Activated T-helper 2 cell treated with anti-CD3 and anti-CD28 coated beads, Interferon-gamma antibody, Interleukin-2, Interleukin-4, amounts not matched to agents 10 μg/mL and 5 μg/mL and 100 μg/mL, durations not matched to agents 14 hours and 24 hours and 36 hours (primary cell): ENCODE results near the gene C8A. TPM values are rescaled to one million over a fixed set of nuclear protein-coding genes. Genes with fewer than 3 reads are reported as not detected.

Experiments
- DNase-seq: peaks from one replicate; pipeline ENCODE4 v3.0.0; 2021; ENCODE audit warnings: low spot score
- H3K27ac Mint-ChIP-seq: one replicate; pipeline ENCODE4 v1.8.0; 2021; ENCODE audit warnings: mixed read lengths
- H3K27me3 Mint-ChIP-seq: one replicate; pipeline ENCODE4 v1.8.0; 2021; ENCODE audit warnings: low read depth, mixed read lengths
- H3K36me3 Mint-ChIP-seq: one replicate; pipeline ENCODE4 v1.8.0; 2021; ENCODE audit warnings: low read depth, mixed read lengths
- H3K4me1 Mint-ChIP-seq: one replicate; pipeline ENCODE4 v1.8.0; 2021; ENCODE audit warnings: low read depth, mixed read lengths
- H3K4me3 Mint-ChIP-seq: one replicate; pipeline ENCODE4 v1.8.0; 2021; ENCODE audit warnings: low read depth, mild to moderate bottlenecking, moderate library complexity, mixed read lengths
- H3K9me3 Mint-ChIP-seq: one replicate; pipeline ENCODE4 v1.8.0; 2021; ENCODE audit warnings: mixed read lengths
- intact Hi-C: fragments of 100-400 bp; cut with micrococcal nuclease; formaldehyde crosslinking; loops from one replicate; pipeline ENCODE4 v1.15.1; 2023
- total RNA-seq: library from RNA; stranded (reverse); gene quantifications from 2 replicates; pipeline ENCODE4 v1.2.3, GENCODE V29; 2022

The C8A gene
- total RNA-seq, 1 donor from 2014 or later, result not detected

GRCh38 chr1:56873213-56873612 lies 18.6 kb downstream of the C8A start:
- Mint-ChIP-seq H3K4me3 (no peak overlapping the region), H3K4me1 (no peaks in the 10 kb centered on the region), H3K36me3 (no peaks in the 10 kb centered on the region), H3K27me3 (no peaks in the 10 kb centered on the region), H3K27ac (no peak overlapping the region), H3K9me3 (no peaks in the 10 kb centered on the region)
- DNase-seq, result no peak
- intact Hi-C loops, result no loop called here

- H3K9me3 Mint-ChIP-seq, result no peaks in the 10 kb centered on the region
- H3K27me3 Mint-ChIP-seq, result no peaks in the 10 kb centered on the region
- no peaks in the 10 kb centered on the region for H3K4me1 Mint-ChIP-seq
Observed at GRCh38 chr1:56874689-56875088, 20.1 kb downstream of the C8A start.

GRCh38 chr1:56877973-56878372 lies 23.4 kb downstream of the C8A start:
- H3K27me3 Mint-ChIP-seq, result no peaks in the 10 kb centered on the region
- H3K36me3 Mint-ChIP-seq, result no peaks in the 10 kb centered on the region
- DNase-seq, result no peak
- intact Hi-C loops, result no loop called here
- no peaks in the 10 kb centered on the region for H3K4me1 Mint-ChIP-seq
- H3K9me3 Mint-ChIP-seq, result no peaks in the 10 kb centered on the region
- no peak overlapping the region for H3K27ac Mint-ChIP-seq
- H3K4me3 Mint-ChIP-seq, result no peak overlapping the region

More at GRCh38 chr1:56874689-56875088, 20.1 kb downstream of the C8A start:
- Mint-ChIP-seq H3K27ac (no peak overlapping the region), H3K36me3 (no peaks in the 10 kb centered on the region), H3K4me3 (no peak overlapping the region)
- intact Hi-C loops, result no loop called here
- no peak for DNase-seq

GRCh38 chr1:56880774-56881173 lies 26.2 kb downstream of the C8A start:
- Mint-ChIP-seq H3K4me3 (no peak overlapping the region), H3K9me3 (no peaks in the 10 kb centered on the region), H3K36me3 (no peaks in the 10 kb centered on the region), H3K27ac (no peak overlapping the region), H3K27me3 (no peaks in the 10 kb centered on the region), H3K4me1 (no peaks in the 10 kb centered on the region)
- no peak for DNase-seq
- intact Hi-C loops, result no loop called here

- Mint-ChIP-seq H3K27ac (no peak overlapping the region), H3K36me3 (no peaks in the 10 kb centered on the region), H3K27me3 (no peaks in the 10 kb centered on the region), H3K9me3 (no peaks in the 10 kb centered on the region), H3K4me3 (no peak overlapping the region), H3K4me1 (no peaks in the 10 kb centered on the region)
- intact Hi-C loops, result no loop called here
- no peak for DNase-seq
Observed at GRCh38 chr1:56881417-56881816, 26.8 kb downstream of the C8A start.

- Mint-ChIP-seq H3K4me1 (no peaks in the 10 kb centered on the region), H3K9me3 (no peaks in the 10 kb centered on the region), H3K27ac (no peak overlapping the region), H3K36me3 (no peaks in the 10 kb centered on the region), H3K27me3 (no peaks in the 10 kb centered on the region), H3K4me3 (no peak overlapping the region)
- no peak for DNase-seq
- intact Hi-C loops, result no loop called here
Observed at GRCh38 chr1:56890229-56890628, 35.6 kb downstream of the C8A start.

- Mint-ChIP-seq H3K27ac (no peak overlapping the region), H3K9me3 (no peaks in the 10 kb centered on the region), H3K4me3 (no peak overlapping the region), H3K4me1 (no peaks in the 10 kb centered on the region), H3K27me3 (no peaks in the 10 kb centered on the region), H3K36me3 (no peaks in the 10 kb centered on the region)
- intact Hi-C loops, result no loop called here
- no peak for DNase-seq
Observed at GRCh38 chr1:56894014-56894413, 39.4 kb downstream of the C8A start.

GRCh38 chr1:56897150-56898004 lies 42.8 kb downstream of the C8A start:
- DNase-seq, result no peak
- Mint-ChIP-seq H3K36me3 (no peaks in the 10 kb centered on the region), H3K27ac (no peak overlapping the region), H3K4me1 (no peaks in the 10 kb centered on the region), H3K27me3 (no peaks in the 10 kb centered on the region), H3K9me3 (no peaks in the 10 kb centered on the region), H3K4me3 (no peak overlapping the region)
- intact Hi-C loops, result no loop called here

- Mint-ChIP-seq H3K27me3 (no peaks in the 10 kb centered on the region), H3K4me1 (no peaks in the 10 kb centered on the region), H3K9me3 (no peaks in the 10 kb centered on the region), H3K4me3 (no peak overlapping the region), H3K36me3 (no peaks in the 10 kb centered on the region), H3K27ac (no peak overlapping the region)
- DNase-seq, result no peak
- intact Hi-C loops, result no loop called here
Observed at GRCh38 chr1:56898005-56898373, 43.4 kb downstream of the C8A start.

- Mint-ChIP-seq H3K4me1 (no peaks in the 10 kb centered on the region), H3K36me3 (no peaks in the 10 kb centered on the region), H3K27ac (no peak overlapping the region), H3K4me3 (no peak overlapping the region), H3K9me3 (no peaks in the 10 kb centered on the region), H3K27me3 (no peaks in the 10 kb centered on the region)
- intact Hi-C loops, result no loop called here
- no peak for DNase-seq
Observed at GRCh38 chr1:56898879-56899278, 44.3 kb downstream of the C8A start.

- intact Hi-C loops, result no loop called here
- H3K36me3 Mint-ChIP-seq, result no peaks in the 10 kb centered on the region
- DNase-seq, result no peak
- H3K4me3 Mint-ChIP-seq, result no peak overlapping the region
- no peaks in the 10 kb centered on the region for H3K4me1 Mint-ChIP-seq
- H3K27ac Mint-ChIP-seq, result no peak overlapping the region
- H3K9me3 Mint-ChIP-seq, result no peaks in the 10 kb centered on the region
- H3K27me3 Mint-ChIP-seq, result no peaks in the 10 kb centered on the region
Observed at GRCh38 chr1:56901716-56902115, 47.1 kb downstream of the C8A start.

GRCh38 chr1:56903778-56904177 lies 49.2 kb downstream of the C8A start:
- Mint-ChIP-seq H3K27me3 (no peaks in the 10 kb centered on the region), H3K27ac (no peak overlapping the region), H3K9me3 (no peaks in the 10 kb centered on the region), H3K4me3 (no peak overlapping the region), H3K4me1 (no peaks in the 10 kb centered on the region), H3K36me3 (no peaks in the 10 kb centered on the region)
- intact Hi-C loops, result no loop called here
- DNase-seq, result no peak

GRCh38 chr1:56904663-56905397 lies 50.2 kb downstream of the C8A start:
- no peaks in the 10 kb centered on the region for H3K36me3 Mint-ChIP-seq
- no peaks in the 10 kb centered on the region for H3K27me3 Mint-ChIP-seq
- no peak for DNase-seq
- intact Hi-C loops, result no loop called here
- H3K27ac Mint-ChIP-seq, result no peak overlapping the region
- H3K9me3 Mint-ChIP-seq, result no peaks in the 10 kb centered on the region
- H3K4me3 Mint-ChIP-seq, result no peak overlapping the region
- H3K4me1 Mint-ChIP-seq, result no peaks in the 10 kb centered on the region
